Astrocyte (in vitro differentiated cells and primary cell): ENCODE data around the gene VPS11. TPM values are rescaled to one million over a fixed set of nuclear protein-coding genes. Genes with fewer than 3 reads are reported as not detected.

Experiments
- DNase-seq: peaks from one replicate; pipeline ENCODE4 v3.0.0-alpha.2; 2010; ENCODE audit warnings: low read depth
- FAIRE-seq: peaks from 2 replicates; lab custom pipeline; 2011; peaks lifted over from hg19 to GRCh38; lab: Jason Lieb, UNC
- H2AFZ ChIP-seq: 2 replicates; pipeline ENCODE4 v1.6.0; 2012; ENCODE audit warnings: low read depth, low read length, inconsistent platforms
- H3K27ac ChIP-seq: 2 replicates; pipeline ENCODE4 v1.5.1; 2011; ENCODE audit warnings: low read depth, low read length, inconsistent platforms
- H3K27me3 ChIP-seq: 2 replicates; pipeline ENCODE4 v1.6.0; 2011; ENCODE audit warnings: low read length, inconsistent platforms; ENCODE audit not compliant: insufficient read depth
- H3K36me3 ChIP-seq: 2 replicates; pipeline ENCODE4 v1.5.1; 2011; ENCODE audit warnings: low read length, inconsistent platforms; ENCODE audit not compliant: insufficient read depth
- H3K4me1 ChIP-seq: 2 replicates; pipeline ENCODE4 v1.5.1; 2011; ENCODE audit warnings: low read length, inconsistent platforms; ENCODE audit not compliant: insufficient read depth
- H3K4me2 ChIP-seq: 2 replicates; pipeline ENCODE4 v1.6.0; 2012; ENCODE audit warnings: low read length, inconsistent platforms
- H3K4me3 ChIP-seq: 2 replicates; pipeline ENCODE4 v1.5.1; 2011; ENCODE audit warnings: low read depth, mild to moderate bottlenecking, low read length, inconsistent platforms; ENCODE audit not compliant: insufficient read depth
- H3K79me2 ChIP-seq: 2 replicates; pipeline ENCODE4 v1.6.0; 2012; ENCODE audit warnings: mild to moderate bottlenecking, low read length, inconsistent platforms; ENCODE audit not compliant: insufficient read depth
- H3K9ac ChIP-seq: 2 replicates; pipeline ENCODE4 v1.6.0; 2012; ENCODE audit warnings: mild to moderate bottlenecking, low read length, inconsistent platforms
- H3K9me3 ChIP-seq: 2 replicates; pipeline ENCODE4 v1.5.1; 2012; ENCODE audit warnings: low read depth, mild to moderate bottlenecking, low read length, inconsistent platforms; ENCODE audit not compliant: insufficient read depth
- H4K20me1 ChIP-seq: 2 replicates; pipeline ENCODE4 v1.6.0; 2012; ENCODE audit warnings: low read length, inconsistent platforms; ENCODE audit not compliant: insufficient read depth
- H3K27ac Mint-ChIP-seq: one replicate; pipeline ENCODE4 v1.8.0; 2021; ENCODE audit warnings: mild to moderate bottlenecking, mixed read lengths; ENCODE audit not compliant: unreplicated experiment
- H3K27me3 Mint-ChIP-seq: one replicate; pipeline ENCODE4 v1.8.0; 2021; ENCODE audit warnings: low read depth, mixed read lengths; ENCODE audit not compliant: unreplicated experiment
- H3K36me3 Mint-ChIP-seq: one replicate; pipeline ENCODE4 v1.8.0; 2021; ENCODE audit warnings: low read depth, mixed read lengths; ENCODE audit not compliant: unreplicated experiment
- H3K4me1 Mint-ChIP-seq: one replicate; pipeline ENCODE4 v1.8.0; 2021; ENCODE audit warnings: low read depth, mixed read lengths; ENCODE audit not compliant: unreplicated experiment
- H3K4me3 Mint-ChIP-seq: one replicate; pipeline ENCODE4 v1.8.0; 2021; ENCODE audit warnings: mild to moderate bottlenecking, moderate library complexity, mixed read lengths; ENCODE audit not compliant: unreplicated experiment
- H3K9me3 Mint-ChIP-seq: one replicate; pipeline ENCODE4 v1.8.0; 2021; ENCODE audit warnings: mild to moderate bottlenecking, mixed read lengths; ENCODE audit not compliant: unreplicated experiment
- CTCF ChIP-seq: IDR thresholded peaks from 2 replicates; pipeline ENCODE4 v1.5.1; 2011; ENCODE audit warnings: low read depth, mild to moderate bottlenecking, inconsistent platforms, low read length, moderate library complexity; ENCODE audit not compliant: insufficient read depth
- EZH2 ChIP-seq: IDR thresholded peaks from 2 replicates; pipeline ENCODE4 v1.6.1; 2012; ENCODE audit warnings: mild to moderate bottlenecking, low read length, inconsistent platforms; ENCODE audit not compliant: insufficient read depth
- total RNA-seq: library from RNA; stranded (reverse); gene quantifications from 2 replicates; pipeline ENCODE4 v1.2.1, GENCODE V29; 2021

Gene VPS11
- total RNA-seq, 1 donor from 2014 or later = 24.0 TPM

- Histone ChIP-seq H3K4me1 (peaks cover 16% of the 10 kb centered on the region), H3K27me3 (no peaks in the 10 kb centered on the region), H3K4me2 (no peak overlapping the region), H3K9ac (no peak overlapping the region), H3K79me2 (peaks cover 18% of the 10 kb centered on the region), H3K27ac (no peak overlapping the region), H2AFZ (no peak overlapping the region), H3K36me3 (no peaks in the 10 kb centered on the region), H3K9me3 (no peaks in the 10 kb centered on the region), H3K4me3 (no peak overlapping the region), H4K20me1 (peaks cover 7% of the 10 kb centered on the region)
- TF ChIP-seq CTCF (no peak), EZH2 (no peak)
- H3K27me3 Mint-ChIP-seq = no peaks in the 10 kb centered on the region
- no peak overlapping the region for H3K27ac Mint-ChIP-seq
- DNase-seq (no peak), FAIRE-seq (peak; percentile 77)
- peaks cover 18% of the 10 kb centered on the region for H3K36me3 Mint-ChIP-seq
- H3K4me3 Mint-ChIP-seq = no peak overlapping the region
- peaks cover 8% of the 10 kb centered on the region for H3K4me1 Mint-ChIP-seq
- no peaks in the 10 kb centered on the region for H3K9me3 Mint-ChIP-seq
Observed at GRCh38 chr11:119118227-119118626, 50.6 kb downstream of the VPS11 start.

- Histone ChIP-seq H3K27ac (no peak overlapping the region), H3K27me3 (no peaks in the 10 kb centered on the region), H4K20me1 (peaks cover 7% of the 10 kb centered on the region), H3K9me3 (no peaks in the 10 kb centered on the region), H3K9ac (no peak overlapping the region), H3K4me2 (no peak overlapping the region), H3K36me3 (peaks cover 1% of the 10 kb centered on the region), H3K4me3 (no peak overlapping the region), H3K79me2 (peaks cover 22% of the 10 kb centered on the region), H2AFZ (no peak overlapping the region), H3K4me1 (peaks cover 16% of the 10 kb centered on the region)
- no peaks in the 10 kb centered on the region for H3K27me3 Mint-ChIP-seq
- H3K4me3 Mint-ChIP-seq = no peak overlapping the region
- no peak for FAIRE-seq
- H3K4me1 Mint-ChIP-seq = peaks cover 6% of the 10 kb centered on the region
- TF ChIP-seq EZH2 (no peak), CTCF (no peak)
- no peak overlapping the region for H3K27ac Mint-ChIP-seq
- H3K9me3 Mint-ChIP-seq = no peaks in the 10 kb centered on the region
- DNase-seq = no peak
- peaks cover 17% of the 10 kb centered on the region for H3K36me3 Mint-ChIP-seq
Observed at GRCh38 chr11:119118946-119119345, 51.3 kb downstream of the VPS11 start.

- H3K79me2 ChIP-seq = peaks cover 28% of the 10 kb centered on the region
- peaks cover 6% of the 10 kb centered on the region for H3K4me1 Mint-ChIP-seq
- peak overlapping the region; percentile 87 for H3K4me2 ChIP-seq
- FAIRE-seq (no peak), DNase-seq (peak; percentile 75)
- H3K27me3 ChIP-seq = no peaks in the 10 kb centered on the region
- peaks cover 11% of the 10 kb centered on the region for H3K36me3 Mint-ChIP-seq
- peak overlapping the region; percentile 69 for H3K27ac ChIP-seq
- peak overlapping the region; percentile 98 for H3K4me3 Mint-ChIP-seq
- H3K4me1 ChIP-seq = peaks cover 16% of the 10 kb centered on the region
- H3K36me3 ChIP-seq = peaks cover 7% of the 10 kb centered on the region
- no peak for TF ChIP-seq CTCF
- TF ChIP-seq EZH2 = no peak
- H3K9me3 Mint-ChIP-seq = no peaks in the 10 kb centered on the region
- H3K9me3 ChIP-seq = no peaks in the 10 kb centered on the region
- peak overlapping the region; percentile 74 for H3K9ac ChIP-seq
- H3K27ac Mint-ChIP-seq = peak overlapping the region; percentile 73
- no peaks in the 10 kb centered on the region for H3K27me3 Mint-ChIP-seq
- peak overlapping the region; percentile 61 for H3K4me3 ChIP-seq
- peaks cover 7% of the 10 kb centered on the region for H4K20me1 ChIP-seq
- peak overlapping the region; percentile 81 for H2AFZ ChIP-seq
Observed at GRCh38 chr11:119120639-119121007, 53.0 kb downstream of the VPS11 start.
